Large intestine (tissue), 3 donors: ENCODE data around the gene KCNQ1. TPM values are rescaled to one million over a fixed set of nuclear protein-coding genes. Genes with fewer than 3 reads are reported as not detected.
A peak's percentile ranks its signal among the peaks of the same experiment; 100 is the strongest.

Experiments
- DNase-seq, 2 donors: peaks; one replicate each; pipeline versions ENCODE4 v3.0.0 to v3.0.0-alpha.2; 2013
- H3K27ac ChIP-seq: one replicate; pipeline ENCODE4 v1.5.1; 2013; ENCODE audit warnings: low read length
- H3K27me3 ChIP-seq: 2 replicates; pipeline ENCODE4 v1.6.1; 2013; ENCODE audit warnings: low read length; ENCODE audit not compliant: control insufficient read depth, insufficient read depth
- H3K36me3 ChIP-seq: 2 replicates; pipeline ENCODE4 v1.6.1; 2013; ENCODE audit warnings: low read length; ENCODE audit not compliant: control insufficient read depth, insufficient read depth
- H3K4me1 ChIP-seq: one replicate; pipeline ENCODE4 v1.6.1; 2013; ENCODE audit warnings: low read length; ENCODE audit not compliant: control insufficient read depth, insufficient read depth
- H3K4me3 ChIP-seq: one replicate; pipeline ENCODE4 v1.5.1; 2013; ENCODE audit warnings: low read length
- H3K9me3 ChIP-seq: one replicate; pipeline ENCODE4 v1.6.1; 2013; ENCODE audit warnings: mild to moderate bottlenecking, low read depth, low read length, moderate library complexity; ENCODE audit not compliant: control insufficient read depth
- WGBS: methylation state at CpG from one replicate; pipeline ENCODE4 v1.1.5; 2013; ENCODE audit warnings: low lambda C conversion rate; ENCODE audit not compliant: insufficient coverage; 5-methylcytosine and 5-hydroxymethylcytosine counted together
- polyA plus RNA-seq: library from polyadenylated mRNA; unstranded; fragments of 120-200 nt; gene quantifications from one replicate; pipeline ENCODE4 v1.2.1, GENCODE V29; 2013

KCNQ1 gene
- polyA plus RNA-seq, 1 donor: 19.5 TPM

DNA sequence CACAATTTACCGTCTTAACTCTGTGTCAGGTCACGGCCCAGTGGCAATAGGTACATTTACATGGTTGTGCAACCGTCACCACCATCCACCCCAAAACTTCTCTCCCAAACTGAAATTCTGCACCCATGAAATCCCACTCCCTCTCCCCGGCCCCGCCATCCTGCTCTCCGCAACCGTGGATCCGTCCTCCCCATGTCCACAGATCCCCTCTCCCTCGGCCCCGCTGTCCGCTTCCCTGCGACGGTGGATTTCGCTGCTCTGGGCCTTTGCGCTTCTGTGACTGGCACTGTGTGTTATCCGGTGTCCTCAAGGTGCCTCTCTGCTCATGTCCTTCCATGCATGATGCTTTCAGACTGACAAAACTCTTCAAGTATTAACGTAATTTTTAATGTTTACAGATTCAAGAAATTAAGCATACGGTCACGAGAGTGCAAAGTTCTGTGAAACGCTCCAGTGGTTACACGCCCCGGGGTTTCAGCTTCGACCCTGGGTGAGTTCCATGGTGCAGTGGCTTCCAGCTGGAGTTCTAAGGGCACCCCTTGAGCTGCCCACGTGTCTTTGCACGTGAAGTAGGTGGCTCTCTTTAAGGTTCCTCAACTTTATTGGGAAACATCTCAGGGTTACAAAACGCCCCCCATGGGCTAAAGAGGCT lies 76.4 kb downstream of the KCNQ1 start:
- H3K36me3 ChIP-seq: no peaks in the 10 kb centered on the region
- H3K27me3 ChIP-seq: no peaks in the 10 kb centered on the region
- no peak overlapping the region for H3K4me3 ChIP-seq
- H3K4me1 ChIP-seq: peaks cover 33% of the 10 kb centered on the region
- H3K9me3 ChIP-seq: no peaks in the 10 kb centered on the region
- no peak overlapping the region for H3K27ac ChIP-seq
- DNase-seq: peak in 1 of 2 donors; percentile 60
- no CpG with 5 or more reads among the region's 26 CpGs for WGBS

DNA sequence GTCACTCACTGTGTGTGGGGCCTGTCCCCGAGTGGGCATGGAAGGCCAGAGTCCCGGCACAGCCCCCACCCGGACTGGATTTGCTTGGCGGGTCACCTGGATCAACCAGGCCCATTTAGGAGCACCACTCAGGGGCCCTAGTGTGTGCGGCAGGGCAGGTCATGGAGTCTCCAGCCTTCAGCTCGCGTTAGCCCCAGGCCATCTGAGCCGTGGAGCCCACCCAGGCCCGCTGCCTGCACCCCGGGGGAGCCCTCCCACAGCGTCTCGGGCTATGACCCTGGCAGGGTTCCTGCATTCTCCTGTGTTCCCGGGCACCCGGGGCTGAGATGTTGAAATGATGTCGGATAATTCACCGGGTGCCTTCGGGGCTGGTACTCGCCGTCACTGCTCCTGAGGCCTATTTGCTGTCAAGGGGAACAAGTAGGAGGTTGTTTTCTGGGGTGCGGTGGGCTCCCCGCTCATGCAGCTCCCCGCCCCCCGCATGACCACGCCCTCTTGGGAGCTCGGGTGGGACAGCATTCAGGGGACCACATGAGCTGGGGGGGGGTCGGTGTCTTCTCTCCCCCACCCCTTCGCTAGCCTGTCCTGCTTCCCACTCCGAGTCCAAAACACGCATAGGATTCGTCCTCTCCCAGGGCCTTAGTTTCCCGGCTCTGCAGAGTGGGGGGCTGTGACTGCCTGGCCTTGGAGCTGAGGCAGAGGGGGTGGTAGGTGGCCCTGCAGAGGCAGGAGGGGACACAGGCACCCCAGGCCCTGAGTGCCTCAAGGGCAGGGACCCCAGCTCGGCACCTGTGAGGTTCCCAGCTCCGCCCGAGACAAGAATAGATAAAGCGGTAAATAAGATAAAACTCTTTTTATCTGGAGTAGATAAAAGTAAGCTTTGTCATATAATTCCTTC lies 77.2 kb downstream of the KCNQ1 start:
- H3K4me1 ChIP-seq: peaks cover 40% of the 10 kb centered on the region
- no peak for DNase-seq
- 20% methylated on average over 1 of the region's 35 CpGs for WGBS
- H3K27ac ChIP-seq: no peak overlapping the region
- no peak overlapping the region for H3K4me3 ChIP-seq
- H3K27me3 ChIP-seq: no peaks in the 10 kb centered on the region
- no peaks in the 10 kb centered on the region for H3K9me3 ChIP-seq
- H3K36me3 ChIP-seq: no peaks in the 10 kb centered on the region

DNA sequence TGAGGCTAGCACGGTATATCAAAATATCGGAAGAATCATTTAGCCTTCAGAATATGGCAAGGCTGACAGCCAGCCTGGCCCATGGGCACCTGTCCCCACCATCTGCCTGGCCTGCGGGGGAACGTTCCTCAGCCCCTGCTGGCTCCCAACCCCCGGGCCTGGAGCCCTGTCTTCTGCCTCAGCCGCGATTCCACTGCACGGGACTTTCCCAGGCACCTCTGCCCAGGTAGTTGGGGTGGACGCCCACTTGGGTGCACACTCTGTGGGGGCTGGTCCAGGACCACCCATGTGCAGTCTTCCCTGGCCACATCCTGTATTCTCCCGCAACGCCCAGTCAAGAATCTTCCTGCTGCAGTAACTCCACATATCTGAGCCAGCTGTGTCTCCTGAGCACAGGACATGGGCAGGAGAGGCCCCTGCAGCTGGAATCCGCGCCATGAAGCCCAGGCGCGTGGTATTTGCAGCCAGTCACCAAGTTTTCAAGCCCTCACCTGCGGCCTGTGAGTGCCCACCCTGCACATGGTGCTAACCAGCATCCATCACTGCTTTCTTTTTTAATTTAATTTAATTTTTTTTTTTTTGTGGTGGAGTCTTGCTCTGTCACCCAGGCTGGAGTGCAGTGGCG lies 77.9 kb downstream of the KCNQ1 start:
- no peak overlapping the region for H3K4me3 ChIP-seq
- no peak overlapping the region for H3K27ac ChIP-seq
- 60% methylated on average over 2 of the region's 17 CpGs for WGBS
- no peak for DNase-seq
- H3K9me3 ChIP-seq: no peaks in the 10 kb centered on the region
- H3K27me3 ChIP-seq: no peaks in the 10 kb centered on the region
- no peaks in the 10 kb centered on the region for H3K36me3 ChIP-seq
- H3K4me1 ChIP-seq: peaks cover 48% of the 10 kb centered on the region

DNA sequence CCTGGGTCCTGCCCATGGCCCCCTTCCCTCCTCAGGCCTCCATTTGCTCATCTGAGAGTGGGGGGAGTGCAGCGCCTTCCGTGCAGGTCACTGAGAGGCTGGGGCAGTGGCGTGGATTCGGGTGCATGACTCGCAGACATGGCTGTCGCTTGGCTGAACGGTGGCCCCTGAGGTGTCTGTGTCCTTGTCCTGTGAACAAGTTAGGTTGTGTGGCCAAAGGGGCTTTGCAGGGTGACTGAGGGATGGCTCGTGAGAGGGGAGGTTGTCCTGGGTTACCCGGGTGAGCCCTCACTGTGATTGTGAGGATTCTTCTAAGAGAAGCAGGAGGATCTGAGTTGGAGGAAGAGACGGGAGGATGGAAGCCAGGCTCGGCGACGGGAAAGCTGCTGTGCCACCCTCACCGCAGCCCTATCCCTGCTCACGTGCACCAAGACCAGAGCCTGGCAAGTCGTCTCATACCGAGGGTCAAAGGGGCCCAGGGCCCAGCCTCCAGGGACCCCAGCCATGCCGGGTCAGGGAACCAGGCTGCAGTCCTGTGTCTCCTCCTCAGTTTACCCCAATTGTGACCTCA lies 79.1 kb downstream of the KCNQ1 start:
- no peaks in the 10 kb centered on the region for H3K9me3 ChIP-seq
- no peak overlapping the region for H3K27ac ChIP-seq
- no peak for DNase-seq
- H3K27me3 ChIP-seq: no peaks in the 10 kb centered on the region
- no CpG with 5 or more reads among the region's 18 CpGs for WGBS
- no peaks in the 10 kb centered on the region for H3K36me3 ChIP-seq
- H3K4me3 ChIP-seq: no peak overlapping the region
- H3K4me1 ChIP-seq: peaks cover 60% of the 10 kb centered on the region

DNA sequence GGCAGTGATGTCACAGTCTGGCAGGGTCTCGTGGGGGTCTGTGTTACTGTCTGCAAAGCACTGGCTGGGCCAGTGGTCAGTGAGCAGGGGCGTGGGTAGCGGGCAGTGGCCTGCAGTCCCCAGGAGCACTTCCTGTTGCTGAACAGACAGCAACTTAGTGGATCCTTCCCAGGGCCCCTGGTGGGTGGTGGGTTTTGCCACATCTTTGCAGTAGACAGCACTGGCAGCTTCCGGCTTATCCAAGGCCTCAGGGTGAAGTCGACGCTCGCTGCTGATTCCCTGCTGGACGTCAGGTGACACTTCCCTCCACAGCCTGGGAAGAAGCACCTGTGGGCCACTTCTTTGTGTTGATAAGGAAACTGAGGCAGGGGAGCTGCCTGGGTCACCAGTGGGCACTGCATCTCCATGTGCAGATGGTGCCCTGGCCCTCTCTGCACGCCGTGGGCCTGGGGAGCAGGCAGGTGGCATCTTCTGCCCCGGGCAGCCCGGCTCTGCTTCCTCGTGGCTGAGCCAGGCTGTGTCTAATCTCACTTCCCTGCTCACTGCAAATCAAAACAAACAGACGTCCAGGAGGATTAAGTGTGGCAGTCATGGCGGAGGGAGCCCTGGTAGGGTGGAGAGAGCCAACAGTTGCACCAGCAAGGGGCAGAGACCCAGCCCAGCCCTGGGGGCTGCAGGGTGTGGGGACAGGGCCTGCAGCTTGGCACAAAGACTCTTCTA lies 79.8 kb downstream of the KCNQ1 start:
- Histone ChIP-seq H3K4me1 (peaks cover 66% of the 10 kb centered on the region), H3K9me3 (no peaks in the 10 kb centered on the region), H3K27ac (no peak overlapping the region), H3K36me3 (no peaks in the 10 kb centered on the region), H3K4me3 (no peak overlapping the region), H3K27me3 (no peaks in the 10 kb centered on the region)
- WGBS: 60% methylated on average over 2 of the region's 15 CpGs
- DNase-seq: no peak

DNA sequence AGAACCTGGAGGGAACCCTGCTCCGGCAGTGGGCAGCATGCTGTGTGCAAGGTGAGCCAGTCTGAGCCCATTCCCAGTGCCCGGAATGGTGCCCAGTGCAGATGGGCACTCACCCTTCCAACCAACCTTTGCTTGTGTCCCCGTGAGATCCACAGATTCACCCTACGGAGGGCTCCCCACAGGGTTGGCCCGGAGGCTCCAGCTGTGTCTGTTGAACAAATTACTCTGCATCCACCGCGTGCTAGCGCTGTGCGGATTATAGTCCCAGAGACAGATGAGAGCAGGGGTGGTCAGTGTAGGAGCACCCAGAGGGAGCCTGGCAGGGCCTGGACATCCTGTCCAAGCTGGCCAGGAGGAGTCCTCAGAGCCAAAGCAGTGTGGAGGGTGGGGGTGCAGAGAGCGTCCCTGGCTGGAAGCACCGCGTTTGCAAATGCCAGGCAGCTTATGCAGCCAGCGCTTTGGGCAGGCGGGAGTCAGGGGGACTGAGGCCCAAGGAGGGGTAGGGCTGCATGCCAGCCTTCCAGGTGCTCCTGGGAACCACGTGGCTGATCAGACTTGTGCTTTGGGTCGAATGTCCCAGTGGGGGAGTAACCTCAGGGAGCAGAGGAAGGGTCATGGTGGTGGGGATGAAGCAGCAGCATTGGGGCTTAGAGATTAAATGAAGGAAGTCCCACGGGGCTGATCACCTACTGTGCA lies 80.5 kb downstream of the KCNQ1 start:
- Histone ChIP-seq H3K36me3 (no peaks in the 10 kb centered on the region), H3K27me3 (no peaks in the 10 kb centered on the region), H3K4me3 (no peak overlapping the region), H3K27ac (no peak overlapping the region), H3K9me3 (no peaks in the 10 kb centered on the region), H3K4me1 (peaks cover 66% of the 10 kb centered on the region)
- no CpG with 5 or more reads among the region's 17 CpGs for WGBS
- DNase-seq: no peak

DNA sequence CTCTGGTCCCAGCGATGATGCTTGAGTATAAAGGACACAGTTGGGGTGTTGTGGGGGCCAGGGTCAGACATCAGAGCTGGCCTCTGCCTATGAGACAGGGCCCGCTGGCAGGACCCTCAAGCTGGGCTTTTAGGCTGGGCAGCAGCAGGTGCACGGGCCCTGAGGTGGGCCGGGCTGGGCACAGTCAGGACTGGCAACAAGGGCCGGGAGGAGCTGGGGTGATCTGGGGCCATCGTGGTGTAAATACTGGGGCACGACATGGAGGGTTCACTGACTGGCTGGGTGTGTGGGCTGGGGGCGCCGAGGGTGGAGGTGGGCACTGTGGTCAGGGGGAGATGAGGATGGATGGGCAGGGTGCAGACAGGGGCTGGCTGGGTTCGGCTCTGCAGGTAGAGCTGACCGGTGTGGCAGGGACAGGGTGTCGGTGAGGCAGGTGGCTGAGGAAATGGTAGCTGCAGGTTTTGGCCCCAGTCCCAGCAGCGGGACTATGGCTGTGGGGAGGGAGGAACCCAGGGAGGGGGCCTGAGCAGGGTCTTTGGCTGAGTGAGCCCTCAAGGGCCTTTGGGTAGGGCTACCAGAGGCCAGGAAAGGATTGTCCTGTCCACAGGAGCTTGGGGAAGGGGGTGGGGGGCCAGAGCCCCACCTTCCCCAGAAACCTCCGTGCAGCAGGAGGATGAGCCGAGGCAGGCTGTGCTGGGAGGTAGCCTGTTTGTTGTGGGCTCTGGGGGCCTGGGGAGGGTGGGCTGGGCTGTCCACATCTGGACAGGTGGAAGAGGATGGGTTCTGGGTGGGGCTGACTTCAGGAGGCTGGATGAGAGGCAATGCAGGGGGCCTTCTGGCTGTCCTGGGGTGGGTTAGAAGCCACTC lies 81.4 kb downstream of the KCNQ1 start:
- no peak overlapping the region for H3K4me3 ChIP-seq
- H3K27me3 ChIP-seq: no peaks in the 10 kb centered on the region
- no peaks in the 10 kb centered on the region for H3K9me3 ChIP-seq
- peak overlapping the region; percentile 78 for H3K27ac ChIP-seq
- WGBS: no CpG with 5 or more reads among the region's 15 CpGs
- no peaks in the 10 kb centered on the region for H3K36me3 ChIP-seq
- no peak for DNase-seq
- peaks cover 66% of the 10 kb centered on the region for H3K4me1 ChIP-seq

DNA sequence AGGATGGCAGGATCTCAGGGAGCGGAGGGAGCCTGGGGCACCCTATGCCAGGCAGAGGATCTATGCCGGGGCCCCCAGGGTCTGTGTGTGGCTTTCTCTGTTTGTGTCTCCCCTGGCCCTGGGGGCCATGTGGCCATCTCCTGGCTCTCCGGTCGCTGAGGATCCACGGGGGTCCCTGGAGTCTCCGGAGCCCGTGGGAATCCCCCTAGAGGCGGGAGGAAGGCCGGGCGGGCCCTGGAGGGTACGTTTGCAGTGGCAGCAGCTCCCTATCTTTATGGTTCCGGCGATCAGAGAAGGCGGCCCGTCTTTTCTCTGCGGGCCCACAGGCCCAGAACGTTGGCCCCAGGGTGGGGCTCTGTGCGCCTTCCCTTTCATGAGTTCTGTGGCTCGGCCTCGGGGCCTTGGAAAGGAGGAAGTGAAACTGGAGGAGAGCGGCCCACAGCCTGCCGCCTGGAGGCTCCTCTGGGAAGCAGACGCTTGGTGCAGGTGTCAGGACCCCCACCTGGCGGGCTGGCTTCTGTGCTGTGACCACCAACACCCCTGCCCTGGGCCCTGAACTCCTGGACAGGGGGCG lies 82.1 kb downstream of the KCNQ1 start:
- DNase-seq: peak; percentile 85 to 95
- Histone ChIP-seq H3K4me3 (no peak overlapping the region), H3K9me3 (no peaks in the 10 kb centered on the region), H3K36me3 (no peaks in the 10 kb centered on the region), H3K27me3 (no peaks in the 10 kb centered on the region), H3K4me1 (peaks cover 66% of the 10 kb centered on the region), H3K27ac (peak overlapping the region; percentile 78)
- no CpG with 5 or more reads among the region's 25 CpGs for WGBS
